Psoas muscle (tissue), 8 donors: ENCODE results near the gene LMAN2. TPM values are rescaled to one million over a fixed set of nuclear protein-coding genes. Genes with fewer than 3 reads are reported as not detected.
A peak's percentile ranks its signal among the peaks of the same experiment; 100 is the strongest.

Experiments
- ATAC-seq, 4 donors: fragments of 200-7000 bp; cut with Tn5 transposase; one replicate each; pipeline ENCODE4 v1.9.1; 2020; ENCODE audit warnings: moderate library complexity in 3 of 4, mild to moderate bottlenecking in 2 of 4
- DNase-seq, 2 donors: peaks; one replicate each; pipeline ENCODE4 v3.0.0-alpha.2; 2020
- H3K27ac ChIP-seq: fragments of 200-600 bp; one replicate; pipeline ENCODE4 v1.8.0; 2022
- H3K27me3 ChIP-seq, 3 donors: fragments of 200-600 bp in 1 of 3; one replicate each; pipeline versions ENCODE4 v1.6.1 to v1.8.0; 2013 to 2022; ENCODE audit warnings: low read length in 2 of 3, mild to moderate bottlenecking in 2 of 3, moderate library complexity in 1 of 3; ENCODE audit not compliant: insufficient read depth in 3 of 3
- H3K36me3 ChIP-seq, 2 donors: fragments of 200-600 bp in 1 of 2; one replicate each; pipeline versions ENCODE4 v1.6.1 to v1.8.0; 2013 to 2022; ENCODE audit warnings: low read depth in 1 of 2, mild to moderate bottlenecking in 1 of 2, moderate library complexity in 1 of 2; ENCODE audit not compliant: insufficient read depth in 1 of 2
- H3K4me1 ChIP-seq: fragments of 200-600 bp; one replicate; pipeline ENCODE4 v1.8.0; 2022
- H3K4me3 ChIP-seq: fragments of 200-600 bp; one replicate; pipeline ENCODE4 v1.8.0; 2022; ENCODE audit warnings: mild to moderate bottlenecking
- H3K9me3 ChIP-seq: fragments of 200-600 bp; one replicate; pipeline ENCODE4 v1.8.0; 2022
- WGBS, 3 donors: extraction: QIAGEN DNeasy Blood & Tissue Kit; methylation state at CpG; one replicate each; pipeline versions ENCODE4 v1.1.6 to v1.1.7; 2013; 5-methylcytosine and 5-hydroxymethylcytosine counted together
- intact Hi-C, 2 donors: fragments of 100-400 bp; cut with DNase I; formaldehyde crosslinking; loops; one replicate each; pipeline versions ENCODE4 v1.11.0 to v1.14.2; 2022
- polyA plus RNA-seq, 3 donors: library from polyadenylated mRNA; stranded (reverse); fragments of 200-250 nt; gene quantifications; one replicate each; pipeline ENCODE4 v1.2.3, GENCODE V29; 2013
- total RNA-seq, 4 donors: library from RNA; stranded (reverse); fragmentation: NEBNext Ultra II Directional in 2 of 4; extraction: Animal tissue kit (Norgen Biotek cat#: 25700) in 2 of 4; gene quantifications; one replicate each; pipeline versions ENCODE4 v1.2.1 to v1.2.4, GENCODE V29; 2021 to 2023
- TF ChIP-seq, protein P1 (sequence below): fragments of 200-600 bp; IDR thresholded peaks from one replicate; pipeline ENCODE4 v1.8.0; 2022; ENCODE audit warnings: antibody characterized with exemption
- donor health status: healthy with polysubstance abuse.
- donor health status: DM: no; HTN: no; CAD: no; lungs with moderate emphysema.
- donor health status: Bipolar disorder and iron deficiency.
- donor health status: healthy.
- donor health status: DM: yes; HTN: yes; CAD: no.
- donor health status: DM: no; HTN: no; CAD: no.
- donor health status: DM: no; HTN: no; CAD: no.
- donor health status: DM: yes; HTN: yes; CAD: no.

The LMAN2 gene
- total and polyA plus RNA-seq, 7 donors = 28.7 to 193 (median 55.8) TPM

DNA sequence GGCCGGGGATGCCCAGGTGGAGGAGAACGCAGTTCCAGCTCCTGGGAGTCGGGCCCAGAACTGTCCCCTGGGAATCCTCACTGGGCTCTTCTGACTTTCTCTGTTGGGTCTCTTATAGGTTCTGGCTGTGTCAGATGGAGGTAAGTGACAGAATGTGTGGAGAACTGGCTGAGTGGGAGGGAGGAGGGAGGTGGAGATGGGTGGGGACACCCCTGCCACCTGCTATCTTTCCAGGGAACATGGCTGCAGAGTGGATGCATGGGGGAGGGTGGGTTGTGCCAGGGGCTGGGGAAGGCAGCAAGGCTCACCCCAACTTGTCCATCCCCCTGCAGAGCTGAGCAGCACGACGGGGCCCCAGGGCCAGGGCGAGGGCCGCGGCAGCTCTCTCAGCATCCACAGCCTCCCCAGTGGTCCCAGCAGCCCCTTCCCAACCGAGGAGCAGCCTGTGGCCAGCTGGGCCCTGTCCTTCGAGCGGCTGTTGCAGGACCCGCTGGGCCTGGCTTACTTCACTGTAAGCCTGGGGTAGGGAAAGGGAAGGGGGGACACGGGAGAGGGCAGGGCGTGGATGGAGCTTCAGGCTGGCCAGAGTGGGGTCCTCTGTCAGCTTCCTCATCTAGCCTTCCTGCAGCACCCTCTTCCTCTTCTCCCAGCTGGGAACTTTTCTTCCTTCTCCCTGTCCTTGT, 14.5 kb upstream of the LMAN2 start:
- intact Hi-C loops = loop anchor here (5.0 kb wide), 2 partner anchors 49 to 54 kb away; partner anchors contain the start of gene MXD3 (in 1 of the 2)
- DNase-seq (no peak), ATAC-seq (no peak)
- Histone ChIP-seq H3K4me1 (peaks cover 37% of the 10 kb centered on the region), H3K4me3 (peak overlapping the region; percentile 72), H3K27me3 (no peaks in the 10 kb centered on the region), H3K27ac (peak overlapping the region; percentile 94), H3K36me3 (no peaks in the 10 kb centered on the region), H3K9me3 (no peaks in the 10 kb centered on the region)
- TF ChIP-seq, protein P1, sequence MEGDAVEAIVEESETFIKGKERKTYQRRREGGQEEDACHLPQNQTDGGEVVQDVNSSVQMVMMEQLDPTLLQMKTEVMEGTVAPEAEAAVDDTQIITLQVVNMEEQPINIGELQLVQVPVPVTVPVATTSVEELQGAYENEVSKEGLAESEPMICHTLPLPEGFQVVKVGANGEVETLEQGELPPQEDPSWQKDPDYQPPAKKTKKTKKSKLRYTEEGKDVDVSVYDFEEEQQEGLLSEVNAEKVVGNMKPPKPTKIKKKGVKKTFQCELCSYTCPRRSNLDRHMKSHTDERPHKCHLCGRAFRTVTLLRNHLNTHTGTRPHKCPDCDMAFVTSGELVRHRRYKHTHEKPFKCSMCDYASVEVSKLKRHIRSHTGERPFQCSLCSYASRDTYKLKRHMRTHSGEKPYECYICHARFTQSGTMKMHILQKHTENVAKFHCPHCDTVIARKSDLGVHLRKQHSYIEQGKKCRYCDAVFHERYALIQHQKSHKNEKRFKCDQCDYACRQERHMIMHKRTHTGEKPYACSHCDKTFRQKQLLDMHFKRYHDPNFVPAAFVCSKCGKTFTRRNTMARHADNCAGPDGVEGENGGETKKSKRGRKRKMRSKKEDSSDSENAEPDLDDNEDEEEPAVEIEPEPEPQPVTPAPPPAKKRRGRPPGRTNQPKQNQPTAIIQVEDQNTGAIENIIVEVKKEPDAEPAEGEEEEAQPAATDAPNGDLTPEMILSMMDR = no peak
- WGBS, 3 donors = 66 to 85% (median 76%) methylated on average over 12 to 14 of the region's 14 CpGs

DNA sequence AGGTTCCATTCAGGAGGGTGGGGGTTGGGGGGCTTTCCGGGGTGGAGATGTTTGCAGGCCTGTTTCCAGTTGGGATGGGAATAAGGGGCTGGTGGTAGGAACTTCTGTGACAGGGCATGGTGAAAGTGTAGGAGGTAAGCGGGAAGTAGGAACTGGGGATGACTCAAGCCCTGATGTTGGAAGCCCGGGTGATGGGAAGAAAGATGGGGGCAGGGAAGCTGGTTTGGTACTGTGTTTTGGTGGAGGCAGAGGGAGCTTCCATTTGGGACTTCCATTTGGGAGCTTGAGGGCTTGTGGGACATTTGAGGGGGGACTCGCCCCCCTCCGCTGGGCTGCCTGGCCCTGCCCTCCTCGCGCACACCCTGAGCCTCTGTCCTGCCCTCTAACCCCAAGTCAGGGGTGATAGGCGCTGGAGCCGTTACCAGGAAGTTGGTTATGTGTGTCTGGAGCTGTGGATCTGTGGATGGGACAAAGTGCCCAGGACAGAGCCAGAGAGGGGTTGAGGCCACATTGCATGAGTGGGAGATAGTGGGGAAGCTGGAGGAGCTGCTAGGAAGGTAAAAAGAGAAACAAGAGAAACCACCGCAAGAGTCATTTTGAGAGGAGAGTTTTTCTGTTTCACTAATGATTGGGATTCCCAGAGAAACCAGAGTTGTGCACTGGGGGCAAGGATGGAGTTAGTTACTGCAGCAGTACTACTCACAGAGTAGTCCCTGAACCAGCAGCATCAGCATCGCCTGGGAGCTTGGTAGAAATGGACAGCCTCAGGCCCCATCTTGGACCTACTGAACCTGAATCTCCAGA, 12.9 kb upstream of the LMAN2 start:
- H3K4me1 ChIP-seq = peaks cover 25% of the 10 kb centered on the region
- H3K4me3 ChIP-seq = no peak overlapping the region
- TF ChIP-seq, protein P1 = no peak
- WGBS, 3 donors = 83 to 86% (median 84%) methylated on average over 11 of the region's 11 CpGs
- ATAC-seq = no peak
- H3K27ac ChIP-seq = no peak overlapping the region
- H3K9me3 ChIP-seq = no peaks in the 10 kb centered on the region
- H3K36me3 ChIP-seq = no peaks in the 10 kb centered on the region
- peak in 1 of 2 donors; percentile 31 for DNase-seq
- H3K27me3 ChIP-seq = no peaks in the 10 kb centered on the region
- intact Hi-C loops = no loop called here

DNA sequence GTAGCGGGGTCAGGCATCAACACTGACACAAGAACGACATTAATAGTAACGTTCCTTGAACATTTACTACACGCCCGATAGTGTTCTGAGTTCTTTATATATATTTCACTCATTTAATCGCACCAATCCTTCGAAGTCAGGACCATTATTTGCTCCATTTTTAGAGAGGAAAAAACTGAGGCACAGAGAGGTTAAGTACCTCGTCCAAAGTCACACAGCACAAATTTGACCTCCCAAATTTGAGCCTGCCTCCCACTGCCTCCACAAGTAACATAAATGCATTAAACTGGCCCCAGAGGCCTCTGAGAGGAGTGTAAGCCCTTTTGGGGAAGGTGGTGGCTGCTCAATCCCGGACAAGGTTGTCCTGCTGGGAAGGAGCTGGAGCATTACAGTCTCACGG, 12.1 kb upstream of the LMAN2 start:
- no peak for ATAC-seq
- Histone ChIP-seq H3K9me3 (no peaks in the 10 kb centered on the region), H3K27me3 (no peaks in the 10 kb centered on the region), H3K36me3 (no peaks in the 10 kb centered on the region), H3K4me1 (peaks cover 26% of the 10 kb centered on the region), H3K27ac (no peak overlapping the region), H3K4me3 (peak overlapping the region; percentile 64)
- TF ChIP-seq, protein P1 = no peak
- intact Hi-C loops = no loop called here
- 37 to 39% (median 38%) methylated on average over 10 of the region's 10 CpGs for WGBS, 3 donors
- DNase-seq = no peak

DNA sequence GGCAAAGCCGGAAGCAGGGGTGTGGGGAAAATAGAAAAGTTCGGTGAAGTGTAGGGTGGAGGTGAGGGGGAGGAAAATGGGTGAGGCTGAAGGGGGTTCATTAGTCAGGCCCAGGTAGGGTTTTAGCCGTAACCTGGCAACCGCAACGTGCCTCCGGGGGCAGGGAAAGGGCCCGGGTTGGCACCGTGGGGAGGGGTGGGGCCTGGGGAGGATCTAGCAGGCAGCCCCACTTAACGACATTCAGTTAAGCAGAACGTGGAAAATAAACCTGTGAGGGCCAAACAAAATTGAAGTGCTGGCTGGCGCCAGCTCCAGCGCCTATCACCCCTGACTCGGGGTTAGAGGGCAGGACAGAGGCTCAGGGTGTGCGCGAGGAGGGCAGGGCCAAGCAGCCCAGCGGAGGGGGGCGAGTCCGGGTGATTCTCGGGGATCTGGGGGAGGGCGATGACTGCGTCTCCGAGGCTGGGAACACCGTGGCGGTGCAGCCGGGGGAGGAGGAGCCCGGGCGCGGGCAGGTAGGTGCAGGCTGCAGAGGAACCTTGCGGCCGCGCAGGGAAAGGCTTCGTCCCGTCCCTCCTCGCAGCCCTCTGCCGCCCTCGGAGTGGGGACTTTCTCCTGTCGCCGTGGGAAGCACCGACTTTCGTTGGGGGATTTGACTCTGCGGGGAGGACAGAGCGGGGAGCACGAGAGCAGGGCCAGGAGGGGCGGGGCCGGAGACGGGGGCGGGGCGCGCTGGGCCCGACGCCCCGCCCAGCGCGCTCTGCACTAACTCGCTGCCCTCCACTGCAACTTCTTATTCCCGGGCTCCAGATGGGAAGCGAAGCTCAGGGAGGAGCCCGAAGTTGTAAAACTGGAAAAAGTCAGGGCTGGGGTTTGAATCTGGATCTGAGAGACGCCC, 11.4 kb upstream of the LMAN2 start:
- intact Hi-C loops = no loop called here
- DNase-seq (peak; percentile 65 to 70), ATAC-seq (peak; percentile 34 to 67 (median 46))
- Histone ChIP-seq H3K4me1 (peaks cover 33% of the 10 kb centered on the region), H3K9me3 (no peaks in the 10 kb centered on the region), H3K27ac (no peak overlapping the region), H3K27me3 (no peaks in the 10 kb centered on the region), H3K36me3 (no peaks in the 10 kb centered on the region), H3K4me3 (peak overlapping the region; percentile 64)
- WGBS, 3 donors = 16 to 19% (median 17%) methylated on average over 44 to 59 of the region's 59 CpGs
- TF ChIP-seq, protein P1 = no peak
